Measurements from ENCODE around the gene DVL1. TPM values are rescaled to one million over a fixed set of nuclear protein-coding genes. Genes with fewer than 3 reads are reported as not detected.

Gene DVL1
- total and polyA plus RNA-seq, 9 of the 15 experiments (the other 6 are each of a cell fraction or from before 2014, with no cell fraction given): 0.62 to 135 (median 24.3) TPM

DNA sequence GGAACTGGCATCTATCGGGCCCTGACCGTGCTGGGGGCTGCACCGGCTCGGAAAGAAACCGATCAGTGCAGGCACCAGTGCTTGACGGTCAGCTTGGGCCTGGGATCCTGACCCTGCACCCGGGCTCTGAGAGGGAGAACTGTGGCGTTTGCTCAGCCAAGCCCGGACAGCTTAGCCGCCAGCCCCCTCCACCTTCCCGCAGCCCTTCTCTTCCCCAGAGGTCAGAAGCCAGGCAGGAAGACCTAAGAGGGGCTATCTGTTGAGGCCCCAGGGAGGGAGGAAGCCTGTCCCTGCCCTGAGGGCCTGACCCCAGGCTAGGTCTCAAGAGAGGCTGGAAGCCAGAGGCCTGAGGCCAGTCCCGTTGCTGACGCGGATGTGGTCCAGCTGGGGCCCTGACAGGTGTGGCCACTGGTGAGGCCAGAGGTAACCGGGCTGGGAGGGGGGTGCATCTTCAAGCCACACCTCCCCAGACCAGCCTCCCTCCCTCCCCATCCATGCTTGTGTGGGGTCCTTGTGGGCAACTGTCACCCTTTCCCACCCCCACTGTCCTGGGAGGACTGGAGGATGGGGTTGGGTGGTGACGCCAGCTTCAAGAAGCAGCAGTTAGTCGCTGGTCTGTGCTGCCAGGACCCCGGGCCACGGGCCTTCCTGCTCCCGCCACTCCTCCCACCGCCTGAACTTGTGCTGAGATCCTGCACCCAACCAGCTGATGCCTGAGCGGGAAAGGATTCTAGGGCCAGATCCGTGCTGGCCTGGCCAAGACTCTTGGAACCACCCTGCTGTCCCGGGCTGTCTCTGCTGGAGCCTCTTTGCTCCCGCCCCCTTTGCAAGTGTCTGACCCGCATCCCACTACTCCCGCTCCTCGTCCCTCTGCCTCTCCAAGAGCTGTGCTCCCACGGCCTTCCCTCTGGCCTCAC is 2.6 kb upstream of the DVL1 start (continued):
- TF ChIP-seq, protein P1, sequence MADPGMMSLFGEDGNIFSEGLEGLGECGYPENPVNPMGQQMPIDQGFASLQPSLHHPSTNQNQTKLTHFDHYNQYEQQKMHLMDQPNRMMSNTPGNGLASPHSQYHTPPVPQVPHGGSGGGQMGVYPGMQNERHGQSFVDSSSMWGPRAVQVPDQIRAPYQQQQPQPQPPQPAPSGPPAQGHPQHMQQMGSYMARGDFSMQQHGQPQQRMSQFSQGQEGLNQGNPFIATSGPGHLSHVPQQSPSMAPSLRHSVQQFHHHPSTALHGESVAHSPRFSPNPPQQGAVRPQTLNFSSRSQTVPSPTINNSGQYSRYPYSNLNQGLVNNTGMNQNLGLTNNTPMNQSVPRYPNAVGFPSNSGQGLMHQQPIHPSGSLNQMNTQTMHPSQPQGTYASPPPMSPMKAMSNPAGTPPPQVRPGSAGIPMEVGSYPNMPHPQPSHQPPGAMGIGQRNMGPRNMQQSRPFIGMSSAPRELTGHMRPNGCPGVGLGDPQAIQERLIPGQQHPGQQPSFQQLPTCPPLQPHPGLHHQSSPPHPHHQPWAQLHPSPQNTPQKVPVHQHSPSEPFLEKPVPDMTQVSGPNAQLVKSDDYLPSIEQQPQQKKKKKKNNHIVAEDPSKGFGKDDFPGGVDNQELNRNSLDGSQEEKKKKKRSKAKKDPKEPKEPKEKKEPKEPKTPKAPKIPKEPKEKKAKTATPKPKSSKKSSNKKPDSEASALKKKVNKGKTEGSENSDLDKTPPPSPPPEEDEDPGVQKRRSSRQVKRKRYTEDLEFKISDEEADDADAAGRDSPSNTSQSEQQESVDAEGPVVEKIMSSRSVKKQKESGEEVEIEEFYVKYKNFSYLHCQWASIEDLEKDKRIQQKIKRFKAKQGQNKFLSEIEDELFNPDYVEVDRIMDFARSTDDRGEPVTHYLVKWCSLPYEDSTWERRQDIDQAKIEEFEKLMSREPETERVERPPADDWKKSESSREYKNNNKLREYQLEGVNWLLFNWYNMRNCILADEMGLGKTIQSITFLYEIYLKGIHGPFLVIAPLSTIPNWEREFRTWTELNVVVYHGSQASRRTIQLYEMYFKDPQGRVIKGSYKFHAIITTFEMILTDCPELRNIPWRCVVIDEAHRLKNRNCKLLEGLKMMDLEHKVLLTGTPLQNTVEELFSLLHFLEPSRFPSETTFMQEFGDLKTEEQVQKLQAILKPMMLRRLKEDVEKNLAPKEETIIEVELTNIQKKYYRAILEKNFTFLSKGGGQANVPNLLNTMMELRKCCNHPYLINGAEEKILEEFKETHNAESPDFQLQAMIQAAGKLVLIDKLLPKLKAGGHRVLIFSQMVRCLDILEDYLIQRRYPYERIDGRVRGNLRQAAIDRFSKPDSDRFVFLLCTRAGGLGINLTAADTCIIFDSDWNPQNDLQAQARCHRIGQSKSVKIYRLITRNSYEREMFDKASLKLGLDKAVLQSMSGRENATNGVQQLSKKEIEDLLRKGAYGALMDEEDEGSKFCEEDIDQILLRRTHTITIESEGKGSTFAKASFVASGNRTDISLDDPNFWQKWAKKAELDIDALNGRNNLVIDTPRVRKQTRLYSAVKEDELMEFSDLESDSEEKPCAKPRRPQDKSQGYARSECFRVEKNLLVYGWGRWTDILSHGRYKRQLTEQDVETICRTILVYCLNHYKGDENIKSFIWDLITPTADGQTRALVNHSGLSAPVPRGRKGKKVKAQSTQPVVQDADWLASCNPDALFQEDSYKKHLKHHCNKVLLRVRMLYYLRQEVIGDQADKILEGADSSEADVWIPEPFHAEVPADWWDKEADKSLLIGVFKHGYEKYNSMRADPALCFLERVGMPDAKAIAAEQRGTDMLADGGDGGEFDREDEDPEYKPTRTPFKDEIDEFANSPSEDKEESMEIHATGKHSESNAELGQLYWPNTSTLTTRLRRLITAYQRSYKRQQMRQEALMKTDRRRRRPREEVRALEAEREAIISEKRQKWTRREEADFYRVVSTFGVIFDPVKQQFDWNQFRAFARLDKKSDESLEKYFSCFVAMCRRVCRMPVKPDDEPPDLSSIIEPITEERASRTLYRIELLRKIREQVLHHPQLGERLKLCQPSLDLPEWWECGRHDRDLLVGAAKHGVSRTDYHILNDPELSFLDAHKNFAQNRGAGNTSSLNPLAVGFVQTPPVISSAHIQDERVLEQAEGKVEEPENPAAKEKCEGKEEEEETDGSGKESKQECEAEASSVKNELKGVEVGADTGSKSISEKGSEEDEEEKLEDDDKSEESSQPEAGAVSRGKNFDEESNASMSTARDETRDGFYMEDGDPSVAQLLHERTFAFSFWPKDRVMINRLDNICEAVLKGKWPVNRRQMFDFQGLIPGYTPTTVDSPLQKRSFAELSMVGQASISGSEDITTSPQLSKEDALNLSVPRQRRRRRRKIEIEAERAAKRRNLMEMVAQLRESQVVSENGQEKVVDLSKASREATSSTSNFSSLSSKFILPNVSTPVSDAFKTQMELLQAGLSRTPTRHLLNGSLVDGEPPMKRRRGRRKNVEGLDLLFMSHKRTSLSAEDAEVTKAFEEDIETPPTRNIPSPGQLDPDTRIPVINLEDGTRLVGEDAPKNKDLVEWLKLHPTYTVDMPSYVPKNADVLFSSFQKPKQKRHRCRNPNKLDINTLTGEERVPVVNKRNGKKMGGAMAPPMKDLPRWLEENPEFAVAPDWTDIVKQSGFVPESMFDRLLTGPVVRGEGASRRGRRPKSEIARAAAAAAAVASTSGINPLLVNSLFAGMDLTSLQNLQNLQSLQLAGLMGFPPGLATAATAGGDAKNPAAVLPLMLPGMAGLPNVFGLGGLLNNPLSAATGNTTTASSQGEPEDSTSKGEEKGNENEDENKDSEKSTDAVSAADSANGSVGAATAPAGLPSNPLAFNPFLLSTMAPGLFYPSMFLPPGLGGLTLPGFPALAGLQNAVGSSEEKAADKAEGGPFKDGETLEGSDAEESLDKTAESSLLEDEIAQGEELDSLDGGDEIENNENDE (IDR thresholded peaks at IDR 0.05; ENCODE audit: low read depth, low read length): no peak
- TF ChIP-seq RBFOX2 (IDR thresholded peaks at IDR 0.05; ENCODE audit: low read depth, low read length) (peak; percentile 65), ETV1 (tag; conservative IDR thresholded peaks at IDR 0.05; ENCODE audit: low read depth) (no peak), EZH2 (IDR thresholded peaks at IDR 0.05; ENCODE audit: borderline replicate concordance, low read depth, low read length) (no peak), ZNF76 (CRISPR knock-in tag; IDR thresholded peaks at IDR 0.05; ENCODE audit: borderline replicate concordance) (no peak)
- TF ChIP-seq, protein P2, sequence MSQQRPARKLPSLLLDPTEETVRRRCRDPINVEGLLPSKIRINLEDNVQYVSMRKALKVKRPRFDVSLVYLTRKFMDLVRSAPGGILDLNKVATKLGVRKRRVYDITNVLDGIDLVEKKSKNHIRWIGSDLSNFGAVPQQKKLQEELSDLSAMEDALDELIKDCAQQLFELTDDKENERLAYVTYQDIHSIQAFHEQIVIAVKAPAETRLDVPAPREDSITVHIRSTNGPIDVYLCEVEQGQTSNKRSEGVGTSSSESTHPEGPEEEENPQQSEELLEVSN (IDR thresholded peaks at IDR 0.05; ENCODE audit: borderline replicate concordance in 1 of 2, extremely low read depth in 1 of 2, insufficient read depth in 1 of 2, insufficient read length in 1 of 2, low read depth in 1 of 2, low read length in 1 of 2, poor library complexity in 1 of 2, severe bottlenecking in 1 of 2): peak in 1 of 2 experiments; percentile 30
- TF ChIP-seq, protein P3, sequence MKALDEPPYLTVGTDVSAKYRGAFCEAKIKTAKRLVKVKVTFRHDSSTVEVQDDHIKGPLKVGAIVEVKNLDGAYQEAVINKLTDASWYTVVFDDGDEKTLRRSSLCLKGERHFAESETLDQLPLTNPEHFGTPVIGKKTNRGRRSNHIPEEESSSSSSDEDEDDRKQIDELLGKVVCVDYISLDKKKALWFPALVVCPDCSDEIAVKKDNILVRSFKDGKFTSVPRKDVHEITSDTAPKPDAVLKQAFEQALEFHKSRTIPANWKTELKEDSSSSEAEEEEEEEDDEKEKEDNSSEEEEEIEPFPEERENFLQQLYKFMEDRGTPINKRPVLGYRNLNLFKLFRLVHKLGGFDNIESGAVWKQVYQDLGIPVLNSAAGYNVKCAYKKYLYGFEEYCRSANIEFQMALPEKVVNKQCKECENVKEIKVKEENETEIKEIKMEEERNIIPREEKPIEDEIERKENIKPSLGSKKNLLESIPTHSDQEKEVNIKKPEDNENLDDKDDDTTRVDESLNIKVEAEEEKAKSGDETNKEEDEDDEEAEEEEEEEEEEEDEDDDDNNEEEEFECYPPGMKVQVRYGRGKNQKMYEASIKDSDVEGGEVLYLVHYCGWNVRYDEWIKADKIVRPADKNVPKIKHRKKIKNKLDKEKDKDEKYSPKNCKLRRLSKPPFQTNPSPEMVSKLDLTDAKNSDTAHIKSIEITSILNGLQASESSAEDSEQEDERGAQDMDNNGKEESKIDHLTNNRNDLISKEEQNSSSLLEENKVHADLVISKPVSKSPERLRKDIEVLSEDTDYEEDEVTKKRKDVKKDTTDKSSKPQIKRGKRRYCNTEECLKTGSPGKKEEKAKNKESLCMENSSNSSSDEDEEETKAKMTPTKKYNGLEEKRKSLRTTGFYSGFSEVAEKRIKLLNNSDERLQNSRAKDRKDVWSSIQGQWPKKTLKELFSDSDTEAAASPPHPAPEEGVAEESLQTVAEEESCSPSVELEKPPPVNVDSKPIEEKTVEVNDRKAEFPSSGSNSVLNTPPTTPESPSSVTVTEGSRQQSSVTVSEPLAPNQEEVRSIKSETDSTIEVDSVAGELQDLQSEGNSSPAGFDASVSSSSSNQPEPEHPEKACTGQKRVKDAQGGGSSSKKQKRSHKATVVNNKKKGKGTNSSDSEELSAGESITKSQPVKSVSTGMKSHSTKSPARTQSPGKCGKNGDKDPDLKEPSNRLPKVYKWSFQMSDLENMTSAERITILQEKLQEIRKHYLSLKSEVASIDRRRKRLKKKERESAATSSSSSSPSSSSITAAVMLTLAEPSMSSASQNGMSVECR (CRISPR knock-in tag; IDR thresholded peaks at IDR 0.05): 0 out of 2 replicates have a peak, but pooled peaks have one; percentile 37
